Measurements from ENCODE around the gene CRYBG3.
"Not testable (repeated sequence)": the region's sequence is repeated elsewhere in the genome, so short reads cannot be mapped to it uniquely, and the experiment has no call there.

The CRYBG3 gene

GRCh38 chr3:97829198-97829597 is 7.4 kb downstream of the CRYBG3 start:
- Histone ChIP-seq H2BK120ac (ENCODE audit: low read depth, low read length) (no peak overlapping the region), H2AFZ (ENCODE audit: low read depth, low read length) (no peak overlapping the region), H3K4me3 (ENCODE audit: insufficient read depth in 1 of 2, low read depth in 1 of 2, low read length in 2 of 2) (no peak overlapping the region), H2AK5ac (ENCODE audit: low read length, severe bottlenecking) (no peak overlapping the region), H3K27me3 (ENCODE audit: control insufficient read depth in 1 of 2, insufficient read depth in 1 of 2, low read length in 2 of 2) (no peaks in the 10 kb centered on the region), H4K8ac (ENCODE audit: low read length) (no peak overlapping the region), H2BK15ac (ENCODE audit: low read depth, poor library complexity, severe bottlenecking) (no peak overlapping the region), H3K79me1 (replicated peaks; ENCODE audit: low read length, poor library complexity, severe bottlenecking) (peaks cover 18% of the 10 kb centered on the region), H3K18ac (ENCODE audit: low read depth in 1 of 2, low read length in 2 of 2) (no peak overlapping the region), H3K9me3 (ENCODE audit: control insufficient read depth, low read length) (no peaks in the 10 kb centered on the region), H3K4ac (ENCODE audit: low read depth in 1 of 2, low read length in 2 of 2) (no peak overlapping the region), H3K4me2 (ENCODE audit: low read length, poor library complexity, severe bottlenecking) (no peak overlapping the region), H3K14ac (ENCODE audit: low read length in 2 of 2) (no peak overlapping the region), H3K23ac (ENCODE audit: low read length in 2 of 2) (no peak overlapping the region), H4K91ac (ENCODE audit: low read length) (no peak overlapping the region), H3K27ac (ENCODE audit: low read length, poor library complexity, severe bottlenecking) (no peak overlapping the region), H3K36me3 (ENCODE audit: control insufficient read depth in 1 of 2, insufficient read depth in 2 of 2, low read depth in 1 of 2, low read length in 2 of 2) (no peaks in the 10 kb centered on the region), H2BK12ac (ENCODE audit: low read length in 2 of 2) (no peak overlapping the region), H3K4me1 (ENCODE audit: control insufficient read depth, insufficient read depth, low read depth, low read length) (no peaks in the 10 kb centered on the region), H3K9ac (ENCODE audit: low read length) (no peak overlapping the region), H2BK5ac (ENCODE audit: low read depth, low read length, poor library complexity, severe bottlenecking) (no peak overlapping the region)
- DNase-seq, result no peak
- no CpG with 5 or more reads among the region's 2 CpGs for WGBS

GRCh38 chr3:97830638-97831037 is 8.8 kb downstream of the CRYBG3 start:
- peaks cover 17% of the 10 kb centered on the region for H3K79me1 ChIP-seq (replicated peaks; ENCODE audit: low read length, poor library complexity, severe bottlenecking)
- no peak overlapping the region for H3K4me3 ChIP-seq (ENCODE audit: insufficient read depth in 1 of 2, low read depth in 1 of 2, low read length in 2 of 2)
- no peak overlapping the region for H3K18ac ChIP-seq (ENCODE audit: low read depth in 1 of 2, low read length in 2 of 2)
- no peak overlapping the region for H2BK12ac ChIP-seq (ENCODE audit: low read length in 2 of 2)
- H3K9me3 ChIP-seq (ENCODE audit: control insufficient read depth, low read length), result no peaks in the 10 kb centered on the region
- H3K4ac ChIP-seq (ENCODE audit: low read depth in 1 of 2, low read length in 2 of 2), result no peak overlapping the region
- no peak overlapping the region for H4K91ac ChIP-seq (ENCODE audit: low read length)
- H3K36me3 ChIP-seq (ENCODE audit: control insufficient read depth in 1 of 2, insufficient read depth in 2 of 2, low read depth in 1 of 2, low read length in 2 of 2), result no peaks in the 10 kb centered on the region
- no peak overlapping the region for H2AK5ac ChIP-seq (ENCODE audit: low read length, severe bottlenecking)
- H2BK120ac ChIP-seq (ENCODE audit: low read depth, low read length), result no peak overlapping the region
- no peaks in the 10 kb centered on the region for H3K27me3 ChIP-seq (ENCODE audit: control insufficient read depth in 1 of 2, insufficient read depth in 1 of 2, low read length in 2 of 2)
- WGBS, result 96% methylated on average over 1 of the region's 2 CpGs
- no peak for DNase-seq
- no peak overlapping the region for H2BK15ac ChIP-seq (ENCODE audit: low read depth, poor library complexity, severe bottlenecking)
- no peak overlapping the region for H2BK5ac ChIP-seq (ENCODE audit: low read depth, low read length, poor library complexity, severe bottlenecking)
- no peak overlapping the region for H3K4me2 ChIP-seq (ENCODE audit: low read length, poor library complexity, severe bottlenecking)
- H3K9ac ChIP-seq (ENCODE audit: low read length), result no peak overlapping the region
- no peak overlapping the region for H3K14ac ChIP-seq (ENCODE audit: low read length in 2 of 2)
- no peak overlapping the region for H3K23ac ChIP-seq (ENCODE audit: low read length in 2 of 2)
- H3K27ac ChIP-seq (ENCODE audit: low read length, poor library complexity, severe bottlenecking), result no peak overlapping the region
- H2AFZ ChIP-seq (ENCODE audit: low read depth, low read length), result no peak overlapping the region
- H4K8ac ChIP-seq (ENCODE audit: low read length), result no peak overlapping the region
- no peaks in the 10 kb centered on the region for H3K4me1 ChIP-seq (ENCODE audit: control insufficient read depth, insufficient read depth, low read depth, low read length)

- Histone ChIP-seq H3K27me3 (ENCODE audit: control insufficient read depth in 1 of 2, insufficient read depth in 1 of 2, low read length in 2 of 2) (no peaks in the 10 kb centered on the region), H3K4ac (ENCODE audit: low read depth in 1 of 2, low read length in 2 of 2) (no peak overlapping the region), H3K27ac (ENCODE audit: low read length, poor library complexity, severe bottlenecking) (no peak overlapping the region), H2AFZ (ENCODE audit: low read depth, low read length) (no peak overlapping the region), H3K14ac (ENCODE audit: low read length in 2 of 2) (no peak overlapping the region), H3K4me2 (ENCODE audit: low read length, poor library complexity, severe bottlenecking) (no peak overlapping the region), H3K4me1 (ENCODE audit: control insufficient read depth, insufficient read depth, low read depth, low read length) (no peaks in the 10 kb centered on the region), H3K18ac (ENCODE audit: low read depth in 1 of 2, low read length in 2 of 2) (no peak overlapping the region), H2BK5ac (ENCODE audit: low read depth, low read length, poor library complexity, severe bottlenecking) (no peak overlapping the region), H2BK120ac (ENCODE audit: low read depth, low read length) (no peak overlapping the region), H4K91ac (ENCODE audit: low read length) (no peak overlapping the region), H4K8ac (ENCODE audit: low read length) (no peak overlapping the region), H3K36me3 (ENCODE audit: control insufficient read depth in 1 of 2, insufficient read depth in 2 of 2, low read depth in 1 of 2, low read length in 2 of 2) (no peaks in the 10 kb centered on the region), H2BK15ac (ENCODE audit: low read depth, poor library complexity, severe bottlenecking) (no peak overlapping the region), H3K4me3 (ENCODE audit: insufficient read depth in 1 of 2, low read depth in 1 of 2, low read length in 2 of 2) (no peak overlapping the region), H3K9ac (ENCODE audit: low read length) (no peak overlapping the region), H3K9me3 (ENCODE audit: control insufficient read depth, low read length) (no peaks in the 10 kb centered on the region), H2BK12ac (ENCODE audit: low read length in 2 of 2) (no peak overlapping the region), H2AK5ac (ENCODE audit: low read length, severe bottlenecking) (no peak overlapping the region), H3K23ac (ENCODE audit: low read length in 2 of 2) (no peak overlapping the region), H3K79me1 (replicated peaks; ENCODE audit: low read length, poor library complexity, severe bottlenecking) (peaks cover 19% of the 10 kb centered on the region)
- 100% methylated on average over 1 of the region's 1 CpG for WGBS
- no peak for DNase-seq
These were observed 9.3 kb downstream of the CRYBG3 start for GRCh38 chr3:97831140-97831539.

DNA sequence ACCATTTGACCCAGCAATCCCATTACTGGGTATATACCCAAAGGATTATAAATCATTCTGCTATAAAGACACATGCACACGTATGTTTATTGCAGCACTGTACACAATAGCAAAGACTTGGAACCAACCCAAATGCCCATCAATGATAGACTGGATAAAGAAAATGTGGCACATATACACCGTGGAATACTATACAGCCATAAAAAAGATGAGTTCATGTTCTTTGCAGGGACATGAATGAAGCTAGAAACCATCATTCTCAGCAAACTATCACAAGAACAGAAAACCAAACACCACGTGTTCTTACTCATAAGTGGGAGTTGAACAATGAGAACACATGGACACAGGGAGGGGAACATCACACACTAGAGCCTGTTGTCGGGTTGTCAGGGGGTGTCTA is 11.4 kb downstream of the CRYBG3 start:
- not testable (repeated sequence) for H2BK120ac ChIP-seq (ENCODE audit: low read depth, low read length); H2BK15ac ChIP-seq (ENCODE audit: low read depth, poor library complexity, severe bottlenecking); H2BK5ac ChIP-seq (ENCODE audit: low read depth, low read length, poor library complexity, severe bottlenecking); H2AFZ ChIP-seq (ENCODE audit: low read depth, low read length); H3K14ac ChIP-seq (ENCODE audit: low read length in 2 of 2); H3K9ac ChIP-seq (ENCODE audit: low read length); H3K23ac ChIP-seq (ENCODE audit: low read length in 2 of 2); H3K9me3 ChIP-seq (ENCODE audit: control insufficient read depth, low read length); H2BK12ac ChIP-seq (ENCODE audit: low read length in 2 of 2); DNase-seq; H3K27me3 ChIP-seq (ENCODE audit: control insufficient read depth in 1 of 2, insufficient read depth in 1 of 2, low read length in 2 of 2); H3K27ac ChIP-seq (ENCODE audit: low read length, poor library complexity, severe bottlenecking); H4K8ac ChIP-seq (ENCODE audit: low read length); H3K4me3 ChIP-seq (ENCODE audit: insufficient read depth in 1 of 2, low read depth in 1 of 2, low read length in 2 of 2); H3K36me3 ChIP-seq (ENCODE audit: control insufficient read depth in 1 of 2, insufficient read depth in 2 of 2, low read depth in 1 of 2, low read length in 2 of 2); H3K18ac ChIP-seq (ENCODE audit: low read depth in 1 of 2, low read length in 2 of 2); H3K4ac ChIP-seq (ENCODE audit: low read depth in 1 of 2, low read length in 2 of 2); H3K4me2 ChIP-seq (ENCODE audit: low read length, poor library complexity, severe bottlenecking); H2AK5ac ChIP-seq (ENCODE audit: low read length, severe bottlenecking); H4K91ac ChIP-seq (ENCODE audit: low read length); H3K4me1 ChIP-seq (ENCODE audit: control insufficient read depth, insufficient read depth, low read depth, low read length)
- 100% methylated on average over 2 of the region's 4 CpGs for WGBS
- peaks cover 27% of the 10 kb centered on the region for H3K79me1 ChIP-seq (replicated peaks; ENCODE audit: low read length, poor library complexity, severe bottlenecking)
